HepG2 (cell line): ENCODE data around the gene CLDN15.

Source experiments
- POLR2A ChIP-seq, 2 experiments: IDR thresholded peaks; 2 replicates each; pipeline ENCODE4 v1.6.1; 2011; ENCODE audit warnings: low read depth in 2 of 2, low read length in 2 of 2, mild to moderate bottlenecking in 1 of 2, moderate library complexity in 1 of 2; ENCODE audit not compliant: insufficient read depth in 1 of 2
- ZC3H13 ChIP-seq: sonication (generic); formaldehyde crosslinking; IDR thresholded peaks from 2 replicates; pipeline ENCODE4 v1.8.1; 2023; ENCODE audit warnings: mild to moderate bottlenecking, missing genetic modification reagents, moderate library complexity
- TF ChIP-seq, protein P1 (sequence below): sonication (generic); formaldehyde crosslinking; IDR thresholded peaks from 2 replicates; pipeline ENCODE4 v1.5.0; 2020; ENCODE audit warnings: mild to moderate bottlenecking, missing genetic modification reagents, moderate library complexity
- TF ChIP-seq, protein P2 (sequence below): sonication (generic); formaldehyde crosslinking; IDR thresholded peaks from 2 replicates; pipeline ENCODE4 v1.4.0; 2020; ENCODE audit warnings: missing genetic modification reagents, borderline replicate concordance
- TF ChIP-seq, protein P3 (sequence below), 2 experiments: IDR thresholded peaks; 2 replicates each; pipeline ENCODE4 v1.6.1; 2011 to 2012; ENCODE audit warnings: low read length in 2 of 2, borderline replicate concordance in 1 of 2, low read depth in 1 of 2, mild to moderate bottlenecking in 1 of 2, moderate library complexity in 1 of 2

DNA sequence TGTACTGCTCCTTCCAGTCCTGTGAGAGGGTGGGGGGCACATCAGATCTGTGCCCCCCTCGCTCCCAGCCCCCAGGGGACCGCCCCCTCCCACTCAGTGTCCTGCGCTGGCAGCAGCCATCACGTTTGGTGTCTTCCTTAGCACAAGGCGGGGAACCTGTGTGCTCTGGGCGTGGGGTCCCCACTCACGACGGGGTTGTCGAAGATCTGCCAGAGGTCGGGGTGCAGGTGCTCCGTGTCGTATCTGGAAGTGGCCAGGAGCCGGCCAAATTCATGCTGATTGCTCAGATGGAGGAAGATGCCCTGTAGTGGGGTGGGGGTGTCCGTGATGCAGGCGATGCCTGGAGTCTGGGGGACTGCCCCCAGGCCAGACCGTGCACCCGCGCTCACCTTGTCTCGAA lies 27.5 kb downstream of the CLDN15 start:
- TF ChIP-seq, protein P1, sequence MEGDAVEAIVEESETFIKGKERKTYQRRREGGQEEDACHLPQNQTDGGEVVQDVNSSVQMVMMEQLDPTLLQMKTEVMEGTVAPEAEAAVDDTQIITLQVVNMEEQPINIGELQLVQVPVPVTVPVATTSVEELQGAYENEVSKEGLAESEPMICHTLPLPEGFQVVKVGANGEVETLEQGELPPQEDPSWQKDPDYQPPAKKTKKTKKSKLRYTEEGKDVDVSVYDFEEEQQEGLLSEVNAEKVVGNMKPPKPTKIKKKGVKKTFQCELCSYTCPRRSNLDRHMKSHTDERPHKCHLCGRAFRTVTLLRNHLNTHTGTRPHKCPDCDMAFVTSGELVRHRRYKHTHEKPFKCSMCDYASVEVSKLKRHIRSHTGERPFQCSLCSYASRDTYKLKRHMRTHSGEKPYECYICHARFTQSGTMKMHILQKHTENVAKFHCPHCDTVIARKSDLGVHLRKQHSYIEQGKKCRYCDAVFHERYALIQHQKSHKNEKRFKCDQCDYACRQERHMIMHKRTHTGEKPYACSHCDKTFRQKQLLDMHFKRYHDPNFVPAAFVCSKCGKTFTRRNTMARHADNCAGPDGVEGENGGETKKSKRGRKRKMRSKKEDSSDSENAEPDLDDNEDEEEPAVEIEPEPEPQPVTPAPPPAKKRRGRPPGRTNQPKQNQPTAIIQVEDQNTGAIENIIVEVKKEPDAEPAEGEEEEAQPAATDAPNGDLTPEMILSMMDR (CRISPR knock-in tag) = no peak
- TF ChIP-seq, protein P2, sequence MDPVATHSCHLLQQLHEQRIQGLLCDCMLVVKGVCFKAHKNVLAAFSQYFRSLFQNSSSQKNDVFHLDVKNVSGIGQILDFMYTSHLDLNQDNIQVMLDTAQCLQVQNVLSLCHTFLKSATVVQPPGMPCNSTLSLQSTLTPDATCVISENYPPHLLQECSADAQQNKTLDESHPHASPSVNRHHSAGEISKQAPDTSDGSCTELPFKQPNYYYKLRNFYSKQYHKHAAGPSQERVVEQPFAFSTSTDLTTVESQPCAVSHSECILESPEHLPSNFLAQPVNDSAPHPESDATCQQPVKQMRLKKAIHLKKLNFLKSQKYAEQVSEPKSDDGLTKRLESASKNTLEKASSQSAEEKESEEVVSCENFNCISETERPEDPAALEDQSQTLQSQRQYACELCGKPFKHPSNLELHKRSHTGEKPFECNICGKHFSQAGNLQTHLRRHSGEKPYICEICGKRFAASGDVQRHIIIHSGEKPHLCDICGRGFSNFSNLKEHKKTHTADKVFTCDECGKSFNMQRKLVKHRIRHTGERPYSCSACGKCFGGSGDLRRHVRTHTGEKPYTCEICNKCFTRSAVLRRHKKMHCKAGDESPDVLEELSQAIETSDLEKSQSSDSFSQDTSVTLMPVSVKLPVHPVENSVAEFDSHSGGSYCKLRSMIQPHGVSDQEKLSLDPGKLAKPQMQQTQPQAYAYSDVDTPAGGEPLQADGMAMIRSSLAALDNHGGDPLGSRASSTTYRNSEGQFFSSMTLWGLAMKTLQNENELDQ (CRISPR knock-in tag) = no peak
- TF ChIP-seq ZC3H13 (CRISPR knock-in tag) (no peak), POLR2A (IDR thresholded peaks at IDR 0.05; ENCODE audit: insufficient read depth in 1 of 2, low read depth in 2 of 2, low read length in 2 of 2) (no peak; a peak in 1 of 4 replicates)
- TF ChIP-seq, protein P3, sequence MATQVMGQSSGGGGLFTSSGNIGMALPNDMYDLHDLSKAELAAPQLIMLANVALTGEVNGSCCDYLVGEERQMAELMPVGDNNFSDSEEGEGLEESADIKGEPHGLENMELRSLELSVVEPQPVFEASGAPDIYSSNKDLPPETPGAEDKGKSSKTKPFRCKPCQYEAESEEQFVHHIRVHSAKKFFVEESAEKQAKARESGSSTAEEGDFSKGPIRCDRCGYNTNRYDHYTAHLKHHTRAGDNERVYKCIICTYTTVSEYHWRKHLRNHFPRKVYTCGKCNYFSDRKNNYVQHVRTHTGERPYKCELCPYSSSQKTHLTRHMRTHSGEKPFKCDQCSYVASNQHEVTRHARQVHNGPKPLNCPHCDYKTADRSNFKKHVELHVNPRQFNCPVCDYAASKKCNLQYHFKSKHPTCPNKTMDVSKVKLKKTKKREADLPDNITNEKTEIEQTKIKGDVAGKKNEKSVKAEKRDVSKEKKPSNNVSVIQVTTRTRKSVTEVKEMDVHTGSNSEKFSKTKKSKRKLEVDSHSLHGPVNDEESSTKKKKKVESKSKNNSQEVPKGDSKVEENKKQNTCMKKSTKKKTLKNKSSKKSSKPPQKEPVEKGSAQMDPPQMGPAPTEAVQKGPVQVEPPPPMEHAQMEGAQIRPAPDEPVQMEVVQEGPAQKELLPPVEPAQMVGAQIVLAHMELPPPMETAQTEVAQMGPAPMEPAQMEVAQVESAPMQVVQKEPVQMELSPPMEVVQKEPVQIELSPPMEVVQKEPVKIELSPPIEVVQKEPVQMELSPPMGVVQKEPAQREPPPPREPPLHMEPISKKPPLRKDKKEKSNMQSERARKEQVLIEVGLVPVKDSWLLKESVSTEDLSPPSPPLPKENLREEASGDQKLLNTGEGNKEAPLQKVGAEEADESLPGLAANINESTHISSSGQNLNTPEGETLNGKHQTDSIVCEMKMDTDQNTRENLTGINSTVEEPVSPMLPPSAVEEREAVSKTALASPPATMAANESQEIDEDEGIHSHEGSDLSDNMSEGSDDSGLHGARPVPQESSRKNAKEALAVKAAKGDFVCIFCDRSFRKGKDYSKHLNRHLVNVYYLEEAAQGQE (IDR thresholded peaks at IDR 0.05; ENCODE audit: borderline replicate concordance in 1 of 2, low read depth in 1 of 2, low read length in 2 of 2) = no peak
